ENCODE results near the gene GDF7. TPM values are rescaled to one million over a fixed set of nuclear protein-coding genes. Genes with fewer than 3 reads are reported as not detected.
A peak's percentile ranks its signal among the peaks of the same experiment; 100 is the strongest.

The GDF7 gene
- total RNA-seq, 1 donor from 2014 or later, result 12.8 TPM

DNA sequence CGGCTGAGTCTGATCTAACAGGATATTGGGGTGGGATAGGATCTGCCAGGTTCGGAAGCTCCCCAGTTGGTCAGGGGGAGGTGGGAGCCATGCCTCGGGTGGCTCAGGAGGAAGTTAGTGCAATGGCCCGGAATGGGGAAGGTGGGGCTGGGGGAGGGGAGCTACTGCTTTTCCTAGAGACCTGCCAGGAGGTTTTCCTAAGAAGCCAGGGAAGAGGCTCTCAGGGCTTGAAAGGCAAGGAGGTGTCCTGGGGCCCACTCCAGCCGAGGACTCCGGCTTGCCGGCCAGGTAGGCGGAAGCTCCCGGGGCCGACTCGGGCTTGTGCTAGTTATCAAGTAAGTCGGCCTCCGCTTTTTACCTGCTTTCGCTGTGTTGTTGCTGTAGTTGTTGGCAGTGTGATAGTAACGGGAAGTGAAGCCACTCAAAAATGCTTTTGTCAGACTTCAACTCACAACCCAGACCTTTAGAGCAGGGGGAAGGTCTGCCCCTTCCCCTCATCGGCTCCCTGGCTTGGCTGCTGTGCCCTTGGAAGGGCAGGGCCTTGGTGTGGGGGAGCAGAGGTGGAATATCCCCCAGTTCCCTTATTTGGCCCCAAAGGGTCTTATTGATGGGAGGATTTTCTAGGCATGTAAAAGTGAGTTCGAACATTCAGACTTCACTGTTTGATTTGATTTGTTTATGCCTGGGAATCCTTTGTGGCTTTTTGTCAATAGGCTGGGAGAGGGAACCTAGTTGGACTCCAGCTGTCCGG is 5.4 kb downstream of the GDF7 start:
- no peak for DNase-seq (ENCODE audit: low spot score)
- Mint-ChIP-seq H3K4me1 (ENCODE audit: low read depth) (peaks cover 65% of the 10 kb centered on the region), H3K4me3 (ENCODE audit: unreplicated experiment) (peak overlapping the region; percentile 31), H3K27ac (ENCODE audit: unreplicated experiment) (peak overlapping the region; percentile 32), H3K36me3 (ENCODE audit: low read depth) (peaks cover 7% of the 10 kb centered on the region), H3K9me3 (ENCODE audit: low read depth) (no peaks in the 10 kb centered on the region), H3K27me3 (ENCODE audit: low read depth) (peaks cover 12% of the 10 kb centered on the region)
- TF ChIP-seq, protein P1, sequence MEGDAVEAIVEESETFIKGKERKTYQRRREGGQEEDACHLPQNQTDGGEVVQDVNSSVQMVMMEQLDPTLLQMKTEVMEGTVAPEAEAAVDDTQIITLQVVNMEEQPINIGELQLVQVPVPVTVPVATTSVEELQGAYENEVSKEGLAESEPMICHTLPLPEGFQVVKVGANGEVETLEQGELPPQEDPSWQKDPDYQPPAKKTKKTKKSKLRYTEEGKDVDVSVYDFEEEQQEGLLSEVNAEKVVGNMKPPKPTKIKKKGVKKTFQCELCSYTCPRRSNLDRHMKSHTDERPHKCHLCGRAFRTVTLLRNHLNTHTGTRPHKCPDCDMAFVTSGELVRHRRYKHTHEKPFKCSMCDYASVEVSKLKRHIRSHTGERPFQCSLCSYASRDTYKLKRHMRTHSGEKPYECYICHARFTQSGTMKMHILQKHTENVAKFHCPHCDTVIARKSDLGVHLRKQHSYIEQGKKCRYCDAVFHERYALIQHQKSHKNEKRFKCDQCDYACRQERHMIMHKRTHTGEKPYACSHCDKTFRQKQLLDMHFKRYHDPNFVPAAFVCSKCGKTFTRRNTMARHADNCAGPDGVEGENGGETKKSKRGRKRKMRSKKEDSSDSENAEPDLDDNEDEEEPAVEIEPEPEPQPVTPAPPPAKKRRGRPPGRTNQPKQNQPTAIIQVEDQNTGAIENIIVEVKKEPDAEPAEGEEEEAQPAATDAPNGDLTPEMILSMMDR (IDR thresholded peaks at IDR 0.05), result no peak

DNA sequence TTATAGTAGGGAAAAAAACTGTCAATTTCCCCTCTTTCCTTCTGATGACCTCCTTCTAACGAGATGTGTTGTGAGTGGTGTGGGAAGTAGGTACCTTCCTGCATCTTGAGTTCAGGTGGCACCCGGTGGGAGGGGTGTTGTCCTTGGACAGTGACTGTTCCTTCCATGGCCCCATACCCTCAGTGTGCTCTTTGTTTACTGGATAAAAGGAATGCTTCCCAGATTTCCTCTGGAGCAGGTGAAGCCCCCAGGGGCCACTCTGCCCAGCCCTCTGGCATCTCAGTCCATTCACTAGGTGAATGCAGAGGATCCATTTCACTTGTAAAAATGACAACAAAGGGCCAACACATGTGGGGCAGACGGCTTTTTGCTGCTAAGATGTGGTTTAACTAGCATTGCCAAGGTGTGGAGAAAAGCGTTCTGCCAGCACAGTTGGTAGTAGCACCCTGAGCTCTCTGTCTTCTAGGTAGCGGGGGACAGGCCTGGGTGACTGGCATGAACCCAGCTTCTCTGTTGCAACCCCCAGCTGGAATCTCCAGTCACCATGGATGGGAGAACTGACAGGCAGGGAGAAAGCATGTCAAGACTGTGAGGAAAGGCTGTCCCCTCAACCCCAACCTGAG is 6.9 kb downstream of the GDF7 start:
- Mint-ChIP-seq H3K27me3 (ENCODE audit: low read depth) (peaks cover 12% of the 10 kb centered on the region), H3K27ac (ENCODE audit: unreplicated experiment) (no peak overlapping the region)
- DNase-seq (ENCODE audit: low spot score), result no peak

DNA sequence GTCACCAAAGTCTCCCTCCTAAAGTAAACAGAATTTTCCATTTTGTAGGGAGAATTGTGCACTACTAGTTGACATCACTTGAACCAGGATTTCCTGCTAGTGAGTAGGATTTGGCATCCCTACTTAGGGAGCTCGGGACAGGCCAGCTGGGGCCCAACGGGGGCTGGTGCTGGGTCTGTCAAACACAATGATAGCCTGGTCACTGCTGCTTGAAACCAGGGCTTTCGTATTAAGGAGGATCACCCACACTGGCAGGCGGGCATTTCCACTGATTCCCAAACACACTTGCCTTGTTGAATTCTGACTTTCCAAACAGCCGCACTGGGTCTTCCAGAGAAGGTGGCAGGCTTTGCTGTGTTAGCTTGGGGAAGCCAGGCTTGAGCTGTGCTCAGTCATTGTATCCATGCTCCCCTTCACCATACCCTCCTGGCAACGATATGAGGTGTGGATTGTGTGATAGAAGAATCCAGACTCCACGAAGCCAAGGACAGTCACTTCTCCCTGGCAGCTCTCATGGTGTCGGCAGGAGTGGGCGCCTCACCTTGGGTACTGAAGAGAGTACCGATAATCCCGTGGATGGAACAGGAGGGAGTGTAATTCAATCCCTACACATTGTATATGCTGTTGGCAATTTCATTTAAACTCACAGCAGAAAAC is 7.5 kb downstream of the GDF7 start:
- no peak for DNase-seq (ENCODE audit: low spot score)
- Mint-ChIP-seq H3K9me3 (ENCODE audit: low read depth) (no peaks in the 10 kb centered on the region), H3K36me3 (ENCODE audit: low read depth) (peaks cover 6% of the 10 kb centered on the region), H3K4me1 (ENCODE audit: low read depth) (peaks cover 50% of the 10 kb centered on the region), H3K27ac (ENCODE audit: unreplicated experiment) (peak overlapping the region; percentile 95), H3K4me3 (ENCODE audit: unreplicated experiment) (no peak overlapping the region), H3K27me3 (ENCODE audit: low read depth) (peaks cover 9% of the 10 kb centered on the region)
- TF ChIP-seq, protein P1 (IDR thresholded peaks at IDR 0.05), result no peak

More for the DNA sequence above, 6.9 kb downstream of the GDF7 start:
- TF ChIP-seq, protein P1 (IDR thresholded peaks at IDR 0.05), result no peak
- Mint-ChIP-seq H3K9me3 (ENCODE audit: low read depth) (no peaks in the 10 kb centered on the region), H3K4me3 (ENCODE audit: unreplicated experiment) (no peak overlapping the region), H3K36me3 (ENCODE audit: low read depth) (peaks cover 6% of the 10 kb centered on the region), H3K4me1 (ENCODE audit: low read depth) (peaks cover 56% of the 10 kb centered on the region)

DNA sequence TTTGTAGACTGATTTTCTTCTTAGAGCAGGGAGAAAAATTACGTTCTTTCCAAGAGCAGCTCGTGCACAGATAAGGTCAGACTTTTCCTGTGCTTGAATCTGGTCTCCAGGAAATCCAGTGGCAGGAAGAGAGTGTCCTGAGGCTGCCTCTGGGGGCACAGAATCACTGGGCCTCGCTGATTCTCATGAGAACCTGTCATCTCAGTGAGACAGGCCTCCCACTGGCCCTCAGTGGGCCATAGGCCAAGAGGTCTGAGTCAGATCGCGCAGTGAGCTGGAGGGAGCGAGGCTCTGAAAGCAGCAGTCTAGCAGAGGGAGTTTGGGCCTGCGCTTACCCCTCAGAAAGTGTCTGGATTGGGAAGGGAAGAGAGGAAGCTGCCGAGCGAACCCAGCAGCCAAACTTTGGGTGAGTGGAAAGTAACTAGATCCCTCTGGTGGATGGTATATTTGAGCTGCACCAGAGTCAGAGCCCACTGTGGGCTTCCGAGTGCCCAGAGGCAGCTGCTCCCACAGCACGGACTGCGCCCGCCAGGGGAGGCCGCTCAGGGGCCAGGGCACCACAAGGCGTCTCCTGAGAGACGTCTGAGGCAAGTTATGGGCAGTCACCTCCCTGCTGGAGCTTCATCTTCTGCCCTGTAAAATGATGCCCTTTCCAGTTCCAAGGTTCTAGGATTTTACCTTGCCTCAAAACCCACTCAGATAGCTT is 8.2 kb downstream of the GDF7 start:
- H3K27me3 Mint-ChIP-seq (ENCODE audit: low read depth), result peaks cover 5% of the 10 kb centered on the region
- H3K27ac Mint-ChIP-seq (ENCODE audit: unreplicated experiment), result peak overlapping the region; percentile 95
- TF ChIP-seq, protein P1 (IDR thresholded peaks at IDR 0.05), result peak; percentile 20
- DNase-seq (ENCODE audit: low spot score), result no peak
- peaks cover 6% of the 10 kb centered on the region for H3K36me3 Mint-ChIP-seq (ENCODE audit: low read depth)
- H3K4me3 Mint-ChIP-seq (ENCODE audit: unreplicated experiment), result peak overlapping the region; percentile 42
- H3K4me1 Mint-ChIP-seq (ENCODE audit: low read depth), result peaks cover 46% of the 10 kb centered on the region
- H3K9me3 Mint-ChIP-seq (ENCODE audit: low read depth), result no peaks in the 10 kb centered on the region
